ENCODE measurements around the gene SLC37A3. TPM values are rescaled to one million over a fixed set of nuclear protein-coding genes. Genes with fewer than 3 reads are reported as not detected.

The SLC37A3 gene
- total RNA-seq, 6 experiments from 2014 or later, result 9.5 to 22.2 (median 13.6) TPM

- no peaks in the 10 kb centered on the region for H3K9me3 ChIP-seq
- ATAC-seq (no peak), DNase-seq (no peak)
- intact Hi-C loops (cut with DNase I), result no loop called here
- no peaks in the 10 kb centered on the region for H3K36me3 ChIP-seq
- no peaks in the 10 kb centered on the region for H3K4me1 ChIP-seq
- no peak overlapping the region for H3K27ac ChIP-seq
- H3K27me3 ChIP-seq, result no peaks in the 10 kb centered on the region
- no peak for TF ChIP-seq CTCF (IDR thresholded peaks at IDR 0.05)
- TF ChIP-seq POLR2A (IDR thresholded peaks at IDR 0.05), result no peak
- no peak overlapping the region for H3K4me3 ChIP-seq
- 85% methylated on average over 8 of the region's 10 CpGs for WGBS (ENCODE audit: insufficient coverage, low coverage, low lambda C conversion rate, missing lambda C conversion rate)
Measured at GRCh38 chr7:140389445-140389844, 8.9 kb downstream of the SLC37A3 start.

GRCh38 chr7:140384894-140385545 is 13.3 kb downstream of the SLC37A3 start:
- 60% methylated on average over 1 of the region's 1 CpG for WGBS (ENCODE audit: insufficient coverage, low coverage, low lambda C conversion rate, missing lambda C conversion rate)

GRCh38 chr7:140383954-140384713 is 14.2 kb downstream of the SLC37A3 start:
- intact Hi-C loops (cut with DNase I), result no loop called here
- no peak overlapping the region for H3K27ac ChIP-seq
- H3K27me3 ChIP-seq, result no peaks in the 10 kb centered on the region
- H3K36me3 ChIP-seq, result peaks cover 0 to 19% (median 3%) of the 10 kb centered on the region in 4 donors
- no peaks in the 10 kb centered on the region for H3K9me3 ChIP-seq
- ATAC-seq (no peak), DNase-seq (no peak)
- WGBS (ENCODE audit: insufficient coverage, low coverage, low lambda C conversion rate, missing lambda C conversion rate), result 98% methylated on average over 6 of the region's 6 CpGs
- TF ChIP-seq POLR2A (IDR thresholded peaks at IDR 0.05) (no peak), CTCF (IDR thresholded peaks at IDR 0.05) (no peak)
- H3K4me3 ChIP-seq, result no peak overlapping the region
- H3K4me1 ChIP-seq, result no peaks in the 10 kb centered on the region

More at GRCh38 chr7:140384894-140385545, 13.3 kb downstream of the SLC37A3 start:
- Histone ChIP-seq H3K9me3 (no peaks in the 10 kb centered on the region), H3K27ac (no peak overlapping the region), H3K36me3 (peaks cover 0 to 11% (median 3%) of the 10 kb centered on the region in 4 donors), H3K4me3 (no peak overlapping the region), H3K27me3 (no peaks in the 10 kb centered on the region), H3K4me1 (no peaks in the 10 kb centered on the region)
- no peak for DNase-seq
- intact Hi-C loops (cut with DNase I), result no loop called here
- TF ChIP-seq POLR2A (IDR thresholded peaks at IDR 0.05) (no peak), CTCF (IDR thresholded peaks at IDR 0.05) (no peak)
- no peak for ATAC-seq

- intact Hi-C loops (cut with DNase I), result no loop called here
- TF ChIP-seq CTCF (IDR thresholded peaks at IDR 0.05), result no peak
- TF ChIP-seq POLR2A (IDR thresholded peaks at IDR 0.05), result no peak
- Histone ChIP-seq H3K9me3 (no peaks in the 10 kb centered on the region), H3K4me3 (no peak overlapping the region), H3K4me1 (no peaks in the 10 kb centered on the region), H3K36me3 (peaks cover 0 to 22% (median 3%) of the 10 kb centered on the region in 4 donors), H3K27me3 (no peaks in the 10 kb centered on the region), H3K27ac (no peak overlapping the region)
- ATAC-seq (no peak), DNase-seq (no peak)
- WGBS (ENCODE audit: insufficient coverage, low coverage, low lambda C conversion rate, missing lambda C conversion rate), result 70% methylated on average over 6 of the region's 8 CpGs
Measured at GRCh38 chr7:140375892-140376730, 22.2 kb downstream of the SLC37A3 start.
